ENCODE data around the gene RHOH.
"Not testable (repeated sequence)": the region's sequence is repeated elsewhere in the genome, so short reads cannot be mapped to it uniquely, and the experiment has no call there.

RHOH gene

GRCh38 chr4:40280586-40280985 is 83.8 kb downstream of the RHOH start:
- DNase-seq (ENCODE audit: low read depth), result no peak
- TF ChIP-seq, protein P1, sequence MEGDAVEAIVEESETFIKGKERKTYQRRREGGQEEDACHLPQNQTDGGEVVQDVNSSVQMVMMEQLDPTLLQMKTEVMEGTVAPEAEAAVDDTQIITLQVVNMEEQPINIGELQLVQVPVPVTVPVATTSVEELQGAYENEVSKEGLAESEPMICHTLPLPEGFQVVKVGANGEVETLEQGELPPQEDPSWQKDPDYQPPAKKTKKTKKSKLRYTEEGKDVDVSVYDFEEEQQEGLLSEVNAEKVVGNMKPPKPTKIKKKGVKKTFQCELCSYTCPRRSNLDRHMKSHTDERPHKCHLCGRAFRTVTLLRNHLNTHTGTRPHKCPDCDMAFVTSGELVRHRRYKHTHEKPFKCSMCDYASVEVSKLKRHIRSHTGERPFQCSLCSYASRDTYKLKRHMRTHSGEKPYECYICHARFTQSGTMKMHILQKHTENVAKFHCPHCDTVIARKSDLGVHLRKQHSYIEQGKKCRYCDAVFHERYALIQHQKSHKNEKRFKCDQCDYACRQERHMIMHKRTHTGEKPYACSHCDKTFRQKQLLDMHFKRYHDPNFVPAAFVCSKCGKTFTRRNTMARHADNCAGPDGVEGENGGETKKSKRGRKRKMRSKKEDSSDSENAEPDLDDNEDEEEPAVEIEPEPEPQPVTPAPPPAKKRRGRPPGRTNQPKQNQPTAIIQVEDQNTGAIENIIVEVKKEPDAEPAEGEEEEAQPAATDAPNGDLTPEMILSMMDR (IDR thresholded peaks at IDR 0.05; ENCODE audit: control insufficient read depth, insufficient read depth, low read depth, low read length, missing control alignments), result no peak
- H3K4me3 ChIP-seq (ENCODE audit: control insufficient read depth, low read depth, low read length), result no peak overlapping the region

DNA sequence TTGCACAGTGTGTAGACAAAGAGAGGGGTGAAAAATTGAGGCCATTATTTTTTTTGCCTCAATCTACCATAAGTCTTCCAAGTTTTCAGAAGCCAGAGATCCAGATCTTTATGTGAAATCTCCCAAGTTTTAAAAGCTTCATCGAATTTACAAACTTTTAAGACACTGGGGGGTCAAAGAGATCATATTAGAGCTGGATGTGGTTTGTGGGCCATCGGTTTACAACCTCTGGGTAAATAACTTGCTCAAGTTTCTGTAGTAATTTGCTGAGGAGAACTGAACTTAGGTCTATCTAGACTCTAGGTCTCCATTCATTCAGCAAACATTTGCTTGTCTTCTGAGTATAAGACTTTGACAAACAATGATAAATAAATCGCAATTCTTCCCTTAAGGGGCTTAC is 84.3 kb downstream of the RHOH start:
- no peak for DNase-seq (ENCODE audit: low read depth)
- TF ChIP-seq, protein P1 (IDR thresholded peaks at IDR 0.05; ENCODE audit: control insufficient read depth, insufficient read depth, low read depth, low read length, missing control alignments), result no peak
- H3K4me3 ChIP-seq (ENCODE audit: control insufficient read depth, low read depth, low read length), result no peak overlapping the region

DNA sequence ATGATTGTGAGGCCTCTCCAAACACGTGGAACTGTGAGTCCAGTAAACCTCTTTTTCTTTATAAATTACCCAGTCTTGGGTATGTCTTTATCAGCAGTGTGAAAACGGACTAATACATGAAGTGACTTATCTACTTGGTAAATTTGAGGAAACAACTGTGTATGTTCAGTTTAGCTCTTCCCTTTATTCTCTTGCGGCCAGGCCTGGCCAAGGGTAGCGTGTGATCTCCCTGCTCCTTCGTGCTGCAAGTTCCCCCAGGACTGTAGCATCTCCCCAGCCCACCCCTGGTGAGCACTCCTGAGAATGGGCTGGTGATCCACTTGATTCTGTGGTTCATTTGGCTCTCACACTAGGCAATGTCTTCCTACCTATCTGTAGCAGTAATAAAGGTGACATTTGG is 85.1 kb downstream of the RHOH start:
- TF ChIP-seq, protein P1 (IDR thresholded peaks at IDR 0.05; ENCODE audit: control insufficient read depth, insufficient read depth, low read depth, low read length, missing control alignments), result no peak
- H3K4me3 ChIP-seq (ENCODE audit: control insufficient read depth, low read depth, low read length), result no peak overlapping the region
- DNase-seq (ENCODE audit: low read depth), result no peak

GRCh38 chr4:40282857-40283256 is 86.0 kb downstream of the RHOH start:
- not testable (repeated sequence) for DNase-seq (ENCODE audit: low read depth); H3K4me3 ChIP-seq (ENCODE audit: control insufficient read depth, low read depth, low read length)

DNA sequence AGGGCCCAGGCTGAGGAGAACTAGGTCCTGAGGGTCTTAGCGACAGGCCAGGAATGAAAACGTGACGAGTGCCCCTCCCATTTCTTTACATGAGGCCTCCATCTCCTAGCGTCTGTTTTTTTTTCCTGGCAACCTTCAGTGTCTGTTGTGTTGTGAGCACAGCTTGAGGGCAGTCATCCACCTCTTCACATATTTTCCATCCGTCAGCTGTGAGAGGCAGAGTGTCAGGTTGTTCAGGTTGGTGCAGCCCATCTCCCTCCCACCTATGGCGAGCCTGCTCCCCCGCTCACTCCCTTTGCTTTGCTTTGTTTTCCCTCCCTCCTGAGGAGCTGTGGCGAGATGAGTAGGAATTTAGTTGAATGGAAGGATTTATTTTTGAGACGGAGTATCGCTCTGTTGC is 86.6 kb downstream of the RHOH start:
- DNase-seq (ENCODE audit: low read depth), result no peak
- TF ChIP-seq, protein P1 (IDR thresholded peaks at IDR 0.05; ENCODE audit: control insufficient read depth, insufficient read depth, low read depth, low read length, missing control alignments), result no peak
- no peak overlapping the region for H3K4me3 ChIP-seq (ENCODE audit: control insufficient read depth, low read depth, low read length)

- TF ChIP-seq, protein P1 (IDR thresholded peaks at IDR 0.05; ENCODE audit: control insufficient read depth, insufficient read depth, low read depth, low read length, missing control alignments), result no peak
- no peak for DNase-seq (ENCODE audit: low read depth)
- no peak overlapping the region for H3K4me3 ChIP-seq (ENCODE audit: control insufficient read depth, low read depth, low read length)
Measured at GRCh38 chr4:40283968-40284367, 87.1 kb downstream of the RHOH start.

DNA sequence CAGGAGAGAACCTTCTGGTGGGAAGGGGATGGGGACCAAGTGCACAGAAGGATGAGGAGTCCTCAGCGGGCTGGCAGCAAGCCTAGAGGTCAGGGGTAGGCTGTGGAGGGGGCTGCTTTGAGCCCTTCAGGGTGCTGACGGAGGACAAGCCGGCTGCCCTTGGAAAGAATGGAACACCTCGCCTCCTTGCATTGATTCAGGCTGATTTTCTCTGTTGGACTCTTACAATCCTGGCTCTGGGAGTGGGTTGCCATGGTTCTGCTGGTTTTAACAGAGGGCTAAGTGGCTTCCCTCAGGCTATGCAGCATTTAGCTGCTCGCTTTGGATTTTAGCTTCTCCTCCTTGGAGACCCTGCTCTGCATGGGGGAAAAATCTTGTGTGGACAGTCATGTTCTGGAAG is 88.9 kb downstream of the RHOH start:
- TF ChIP-seq, protein P1 (IDR thresholded peaks at IDR 0.05; ENCODE audit: control insufficient read depth, insufficient read depth, low read depth, low read length, missing control alignments), result no peak
- no peak overlapping the region for H3K4me3 ChIP-seq (ENCODE audit: control insufficient read depth, low read depth, low read length)
- no peak for DNase-seq (ENCODE audit: low read depth)

Data from AG09309 (cell line).